ENCODE results near the gene PTPRZ1. TPM values are rescaled to one million over a fixed set of nuclear protein-coding genes. Genes with fewer than 3 reads are reported as not detected.

Gene PTPRZ1
- total and polyA plus RNA-seq, 2 of the 4 experiments (the other 2 are of a cell fraction) = not detected

- ATAC-seq (ENCODE audit: low read depth) = peak; percentile 63
Observed at GRCh38 chr7:121873289-121874194, 581 bp downstream of the PTPRZ1 start.

More at GRCh38 chr7:121873289-121874194, 581 bp downstream of the PTPRZ1 start:
- H3K9ac ChIP-seq (ENCODE audit: low read depth, low read length) = no peak overlapping the region
- no peaks in the 10 kb centered on the region for H3K9me1 ChIP-seq (ENCODE audit: insufficient read depth, low read length)
- no peaks in the 10 kb centered on the region for H4K20me1 ChIP-seq (ENCODE audit: insufficient read depth, low read length)
- H3K4me3 ChIP-seq (ENCODE audit: insufficient read depth, low read depth, low read length) = peak overlapping the region; percentile 46
- no peak overlapping the region for H4K91ac ChIP-seq (ENCODE audit: insufficient read depth, low read depth, low read length)
- no peak overlapping the region for H2BK120ac ChIP-seq (ENCODE audit: low read depth, low read length)
- in situ Hi-C loops (cut with MboI; ENCODE audit: low sequenced_read_pairs) (no loop called here), dilution Hi-C loops (cut with HindIII; ENCODE audit: low sequenced_read_pairs, unreplicated experiment) (no loop called here), intact Hi-C loops (cut with micrococcal nuclease) (no loop called here)
- H3K4ac ChIP-seq (ENCODE audit: low read depth, low read length) = no peak overlapping the region
- no peak overlapping the region for H2BK15ac ChIP-seq (ENCODE audit: low read depth, low read length)
- no peaks in the 10 kb centered on the region for H3K4me1 ChIP-seq (ENCODE audit: control insufficient read depth, insufficient read depth, low read length)
- no TSS peak for BruUV-seq (replicated peaks)
- H3K27ac ChIP-seq (ENCODE audit: insufficient read depth, low read length) = no peak overlapping the region
- H3K36me3 ChIP-seq (ENCODE audit: control insufficient read depth, insufficient read depth, low read length) = no peaks in the 10 kb centered on the region
- no peak overlapping the region for H2AK5ac ChIP-seq (ENCODE audit: low read depth, low read length)
- POLR2A ChIA-PET (ENCODE audit: unreplicated experiment) = no interaction called here
- H3K4me2 ChIP-seq (ENCODE audit: low read depth, low read length) = peak overlapping the region; percentile 83
- no peak for TF ChIP-seq SMC3 (IDR thresholded peaks at IDR 0.05; ENCODE audit: low read depth, low read length)
- TF ChIP-seq MXI1 (IDR thresholded peaks at IDR 0.05; ENCODE audit: borderline replicate concordance, low read depth, low read length) = no peak
- TF ChIP-seq CHD1 (IDR thresholded peaks at IDR 0.05; ENCODE audit: low read depth, low read length) = no peak
- TF ChIP-seq RAD21 (IDR thresholded peaks at IDR 0.05; ENCODE audit: low read length) = no peak
- no peak for TF ChIP-seq POLR2A (IDR thresholded peaks at IDR 0.05; ENCODE audit: low read depth, low read length)
- TF ChIP-seq USF2 (IDR thresholded peaks at IDR 0.05; ENCODE audit: low read depth, low read length) = no peak
- TF ChIP-seq CEBPB (IDR thresholded peaks at IDR 0.05; ENCODE audit: low read depth, low read length) = no peak
- no peak for TF ChIP-seq RCOR1 (IDR thresholded peaks at IDR 0.05; ENCODE audit: insufficient replicate concordance, low read length)
- no peak for TF ChIP-seq NFE2L2 (IDR thresholded peaks at IDR 0.05; ENCODE audit: low read depth, low read length)
- TF ChIP-seq BHLHE40 (IDR thresholded peaks at IDR 0.05; ENCODE audit: low read depth, low read length) = no peak
- no peak for TF ChIP-seq CTCF (conservative IDR thresholded peaks at IDR 0.05; ENCODE audit: low read depth, low read length)
- TF ChIP-seq MAZ (IDR thresholded peaks at IDR 0.05; ENCODE audit: borderline replicate concordance, low read depth, low read length) = no peak
- H3K79me1 ChIP-seq (ENCODE audit: low read depth in 1 of 2, low read length in 2 of 2) = no peaks in the 10 kb centered on the region
- no peak overlapping the region for H3K18ac ChIP-seq (ENCODE audit: low read depth, low read length)
- no peak overlapping the region for H3K56ac ChIP-seq (ENCODE audit: extremely low read depth, insufficient read depth, low read length)
- H3K14ac ChIP-seq (replicated peaks; ENCODE audit: low read depth, low read length) = no peak overlapping the region
- no peak overlapping the region for H2BK20ac ChIP-seq (ENCODE audit: low read depth, low read length)
- no peak overlapping the region for H4K8ac ChIP-seq (ENCODE audit: low read depth in 2 of 2, low read length in 2 of 2)
- peak; percentile 0 for DNase-seq
- peaks cover 34% of the 10 kb centered on the region for H3K27me3 ChIP-seq (ENCODE audit: control insufficient read depth, insufficient read depth, low read length)
- no peak overlapping the region for H2BK5ac ChIP-seq (ENCODE audit: low read depth, low read length, poor library complexity, severe bottlenecking)
- WGBS, 2 experiments (ENCODE audit: extremely low coverage in 2 of 2, insufficient read length in 1 of 2) = no CpG with 5 or more reads among the region's 51 CpGs
- CTCF ChIA-PET = no interaction called here
- no peak overlapping the region for H2AK9ac ChIP-seq (replicated peaks; ENCODE audit: low read depth, low read length, poor library complexity)
- no peak overlapping the region for H3K23ac ChIP-seq (ENCODE audit: low read depth, low read length)
- H4K5ac ChIP-seq (ENCODE audit: low read depth, low read length) = no peak overlapping the region
- H2AFZ ChIP-seq (replicated peaks; ENCODE audit: low read length, poor library complexity) = peak overlapping the region; percentile 84
- no peaks in the 10 kb centered on the region for H3K9me3 ChIP-seq (ENCODE audit: control insufficient read depth, insufficient read depth, low read length)
